ENCODE data around the gene TMEM54.

TMEM54 gene

GRCh38 chr1:32900956-32901822 lies at the start of gene TMEM54:
Gene TMEM54 (minus strand): TSS chr1:32901389. CDS start chr1:32901238, 151 bp downstream.
- peak; percentile 32 for DNase-seq

GRCh38 chr1:32949519-32949918 lies 48.3 kb upstream of the TMEM54 start:
- no peak for DNase-seq

GRCh38 chr1:32948905-32949304 lies 47.7 kb upstream of the TMEM54 start:
- DNase-seq, result no peak

- DNase-seq, result no peak
These were observed 47.2 kb upstream of the TMEM54 start for GRCh38 chr1:32948390-32948722.

- DNase-seq, result no peak
These were observed 46.6 kb upstream of the TMEM54 start for GRCh38 chr1:32947669-32948389.

GRCh38 chr1:32946413-32946812 lies 45.2 kb upstream of the TMEM54 start:
- no peak for DNase-seq

- DNase-seq, result no peak
These were observed 43.0 kb upstream of the TMEM54 start for GRCh38 chr1:32944180-32944579.

GRCh38 chr1:32939655-32940371 lies 38.6 kb upstream of the TMEM54 start:
- DNase-seq, result peak; percentile 78

GRCh38 chr1:32937061-32937460 lies 35.9 kb upstream of the TMEM54 start:
- no peak for DNase-seq

GRCh38 chr1:32934535-32934934 lies 33.3 kb upstream of the TMEM54 start:
- DNase-seq, result no peak

GRCh38 chr1:32933742-32934322 lies 32.6 kb upstream of the TMEM54 start:
- DNase-seq, result peak; percentile 40

- DNase-seq, result no peak
These were observed 30.6 kb upstream of the TMEM54 start for GRCh38 chr1:32931760-32932159.

GRCh38 chr1:32929366-32929765 lies 28.2 kb upstream of the TMEM54 start:
- no peak for DNase-seq

- DNase-seq, result no peak
These were observed 27.5 kb upstream of the TMEM54 start for GRCh38 chr1:32928715-32929114.

GRCh38 chr1:32928285-32928684 lies 27.1 kb upstream of the TMEM54 start:
- no peak for DNase-seq

- no peak for DNase-seq
These were observed 26.3 kb upstream of the TMEM54 start for GRCh38 chr1:32927441-32927840.

- DNase-seq, result no peak
These were observed 25.4 kb upstream of the TMEM54 start for GRCh38 chr1:32926562-32926961.

- DNase-seq, result no peak
These were observed 24.4 kb upstream of the TMEM54 start for GRCh38 chr1:32925403-32926162.

GRCh38 chr1:32924881-32925344 lies 23.7 kb upstream of the TMEM54 start:
- no peak for DNase-seq

GRCh38 chr1:32920833-32921232 lies 19.6 kb upstream of the TMEM54 start:
- no peak for DNase-seq

GRCh38 chr1:32919811-32920733 lies 18.9 kb upstream of the TMEM54 start:
- peak; percentile 80 for DNase-seq
